Measurements from ENCODE around the gene BAG3.

Gene BAG3

GRCh38 chr10:119725828-119726675 is 74.9 kb downstream of the BAG3 start, which contains the start of gene INPP5F:
TSS of gene INPP5F (plus strand) at chr10:119726050. CDS start at chr10:119726263, 213 bp downstream.
- H3K36me3 ChIP-seq (ENCODE audit: control insufficient read depth, insufficient read depth, low read length) = no peaks in the 10 kb centered on the region
- H3K4me1 ChIP-seq (ENCODE audit: control insufficient read depth, insufficient read depth, low read length) = peaks cover 19% of the 10 kb centered on the region
- no peaks in the 10 kb centered on the region for H3K27me3 ChIP-seq (ENCODE audit: control insufficient read depth, insufficient read depth, low read length, poor library complexity, severe bottlenecking)
- H3K4me3 ChIP-seq (ENCODE audit: insufficient read depth, low read depth, low read length) = peak within 1 kb of the TSS; percentile 83
- H3K9me3 ChIP-seq (ENCODE audit: control insufficient read depth, low read length) = no peaks in the 10 kb centered on the region
- peak within 1 kb of the TSS; percentile 82 for H3K27ac ChIP-seq (ENCODE audit: insufficient read depth, low read depth, low read length, poor library complexity, severe bottlenecking)
- WGBS, 2 experiments = 0 to 1% methylated on average over 95 of the region's 95 CpGs

GRCh38 chr10:119726676-119727261 is 75.6 kb downstream of the BAG3 start:
- Histone ChIP-seq H3K9me3 (ENCODE audit: control insufficient read depth, low read length) (no peaks in the 10 kb centered on the region), H3K4me3 (ENCODE audit: insufficient read depth, low read depth, low read length) (peak overlapping the region; percentile 83), H3K36me3 (ENCODE audit: control insufficient read depth, insufficient read depth, low read length) (no peaks in the 10 kb centered on the region), H3K27me3 (ENCODE audit: control insufficient read depth, insufficient read depth, low read length, poor library complexity, severe bottlenecking) (no peaks in the 10 kb centered on the region), H3K27ac (ENCODE audit: insufficient read depth, low read depth, low read length, poor library complexity, severe bottlenecking) (no peak overlapping the region), H3K4me1 (ENCODE audit: control insufficient read depth, insufficient read depth, low read length) (peaks cover 19% of the 10 kb centered on the region)
- 48 to 54% methylated on average over 13 of the region's 14 CpGs for WGBS, 2 experiments

Measured in ectodermal cell (in vitro differentiated cells).